ENCODE results near the gene SPAAR.

DNA sequence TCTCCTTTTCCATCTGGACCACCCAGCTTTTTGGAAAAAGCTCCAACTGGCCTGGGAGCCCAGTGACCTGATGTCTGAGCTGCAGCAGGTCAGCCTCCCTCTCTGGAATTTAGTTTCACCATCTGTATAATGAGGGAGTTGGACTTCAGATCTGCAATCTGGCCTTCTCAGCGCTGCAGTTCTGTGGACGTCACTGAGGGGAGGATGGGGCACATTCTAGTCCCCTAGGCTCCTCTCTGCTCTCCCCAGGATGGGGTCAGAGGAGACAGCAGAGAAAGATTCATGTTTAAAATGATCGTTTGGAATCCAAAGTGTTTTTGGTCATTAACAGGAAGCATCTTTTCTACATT is 49.3 kb upstream of the SPAAR start:
- TF ChIP-seq NFYB (IDR thresholded peaks at IDR 0.05; ENCODE audit: extremely low read depth, insufficient read length) (no peak), HDAC6 (IDR thresholded peaks at IDR 0.05; ENCODE audit: low read depth, low read length) (no peak), CEBPB (tag; IDR thresholded peaks at IDR 0.05) (no peak), POLR2AphosphoS5 (IDR thresholded peaks at IDR 0.05; ENCODE audit: control insufficient read depth, insufficient read depth, low read depth, low read length) (no peak), ARNT (IDR thresholded peaks at IDR 0.05) (no peak), NR3C1 (CRISPR knock-in tag; IDR thresholded peaks at IDR 0.05) (no peak), ZNF263 (CRISPR knock-in tag; IDR thresholded peaks at IDR 0.05; ENCODE audit: borderline replicate concordance) (no peak), ESRRA (IDR thresholded peaks at IDR 0.05; ENCODE audit: borderline replicate concordance, low read depth) (no peak)
- TF ChIP-seq, protein P1, sequence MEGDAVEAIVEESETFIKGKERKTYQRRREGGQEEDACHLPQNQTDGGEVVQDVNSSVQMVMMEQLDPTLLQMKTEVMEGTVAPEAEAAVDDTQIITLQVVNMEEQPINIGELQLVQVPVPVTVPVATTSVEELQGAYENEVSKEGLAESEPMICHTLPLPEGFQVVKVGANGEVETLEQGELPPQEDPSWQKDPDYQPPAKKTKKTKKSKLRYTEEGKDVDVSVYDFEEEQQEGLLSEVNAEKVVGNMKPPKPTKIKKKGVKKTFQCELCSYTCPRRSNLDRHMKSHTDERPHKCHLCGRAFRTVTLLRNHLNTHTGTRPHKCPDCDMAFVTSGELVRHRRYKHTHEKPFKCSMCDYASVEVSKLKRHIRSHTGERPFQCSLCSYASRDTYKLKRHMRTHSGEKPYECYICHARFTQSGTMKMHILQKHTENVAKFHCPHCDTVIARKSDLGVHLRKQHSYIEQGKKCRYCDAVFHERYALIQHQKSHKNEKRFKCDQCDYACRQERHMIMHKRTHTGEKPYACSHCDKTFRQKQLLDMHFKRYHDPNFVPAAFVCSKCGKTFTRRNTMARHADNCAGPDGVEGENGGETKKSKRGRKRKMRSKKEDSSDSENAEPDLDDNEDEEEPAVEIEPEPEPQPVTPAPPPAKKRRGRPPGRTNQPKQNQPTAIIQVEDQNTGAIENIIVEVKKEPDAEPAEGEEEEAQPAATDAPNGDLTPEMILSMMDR (IDR thresholded peaks at IDR 0.05 in 2 of 3, conservative IDR thresholded peaks at IDR 0.05 in 1 of 3; ENCODE audit: insufficient read depth in 2 of 3, low read depth in 1 of 3, low read length in 3 of 3), result no peak
- TF ChIP-seq, protein P2, sequence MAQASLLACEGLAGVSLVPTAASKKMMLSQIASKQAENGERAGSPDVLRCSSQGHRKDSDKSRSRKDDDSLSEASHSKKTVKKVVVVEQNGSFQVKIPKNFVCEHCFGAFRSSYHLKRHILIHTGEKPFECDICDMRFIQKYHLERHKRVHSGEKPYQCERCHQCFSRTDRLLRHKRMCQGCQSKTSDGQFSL (CRISPR knock-in tag; IDR thresholded peaks at IDR 0.05), result no peak
- TF ChIP-seq, protein P2 (tag; IDR thresholded peaks at IDR 0.05), result no peak

Measured in K562 (cell line).